ENCODE data around the gene AGT.

DNA sequence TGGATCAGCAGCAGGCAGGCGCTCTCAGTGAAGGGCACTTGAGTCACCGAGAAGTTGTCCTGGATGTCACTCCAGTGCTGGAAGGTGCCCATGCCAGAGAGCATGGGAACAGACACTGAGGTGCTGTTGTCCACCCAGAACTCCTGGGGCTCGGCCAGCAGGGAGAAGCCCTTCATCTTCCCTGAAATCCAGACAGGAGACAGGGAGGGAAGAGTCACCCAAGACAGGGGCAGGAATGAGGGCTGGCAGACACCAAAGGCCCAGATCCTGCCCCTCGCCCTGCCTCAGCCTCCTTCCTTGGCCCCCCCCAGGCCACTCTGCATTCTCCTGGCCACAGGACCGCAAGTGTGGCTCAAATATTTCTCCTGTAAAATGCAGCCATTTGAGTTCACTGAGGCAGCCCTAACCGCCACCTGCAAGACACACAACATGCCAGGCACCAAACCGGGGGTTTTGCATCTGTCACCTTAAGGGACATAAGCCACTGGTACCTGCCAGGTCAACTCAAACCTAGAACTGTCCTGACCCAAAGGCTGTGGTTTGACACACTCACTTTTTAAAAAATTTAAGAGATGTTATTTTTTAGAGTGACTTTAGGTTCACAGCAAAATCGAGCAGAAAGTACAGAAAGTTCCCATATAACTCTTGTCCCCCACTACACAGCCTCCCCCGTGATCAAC lies 7.8 kb downstream of the AGT start:
- no peak for TF ChIP-seq EZH2phosphoT487 (IDR thresholded peaks at IDR 0.05; ENCODE audit: borderline replicate concordance)
- no peak for TF ChIP-seq POLR2A (IDR thresholded peaks at IDR 0.05; ENCODE audit: borderline replicate concordance, extremely low read depth, insufficient read depth, insufficient read length)
- TF ChIP-seq JUND (IDR thresholded peaks at IDR 0.05) = no peak
- no peak for TF ChIP-seq RAD21 (IDR thresholded peaks at IDR 0.05; ENCODE audit: low read depth)
- TF ChIP-seq, protein P1, sequence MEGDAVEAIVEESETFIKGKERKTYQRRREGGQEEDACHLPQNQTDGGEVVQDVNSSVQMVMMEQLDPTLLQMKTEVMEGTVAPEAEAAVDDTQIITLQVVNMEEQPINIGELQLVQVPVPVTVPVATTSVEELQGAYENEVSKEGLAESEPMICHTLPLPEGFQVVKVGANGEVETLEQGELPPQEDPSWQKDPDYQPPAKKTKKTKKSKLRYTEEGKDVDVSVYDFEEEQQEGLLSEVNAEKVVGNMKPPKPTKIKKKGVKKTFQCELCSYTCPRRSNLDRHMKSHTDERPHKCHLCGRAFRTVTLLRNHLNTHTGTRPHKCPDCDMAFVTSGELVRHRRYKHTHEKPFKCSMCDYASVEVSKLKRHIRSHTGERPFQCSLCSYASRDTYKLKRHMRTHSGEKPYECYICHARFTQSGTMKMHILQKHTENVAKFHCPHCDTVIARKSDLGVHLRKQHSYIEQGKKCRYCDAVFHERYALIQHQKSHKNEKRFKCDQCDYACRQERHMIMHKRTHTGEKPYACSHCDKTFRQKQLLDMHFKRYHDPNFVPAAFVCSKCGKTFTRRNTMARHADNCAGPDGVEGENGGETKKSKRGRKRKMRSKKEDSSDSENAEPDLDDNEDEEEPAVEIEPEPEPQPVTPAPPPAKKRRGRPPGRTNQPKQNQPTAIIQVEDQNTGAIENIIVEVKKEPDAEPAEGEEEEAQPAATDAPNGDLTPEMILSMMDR (IDR thresholded peaks at IDR 0.05 in 2 of 3, conservative IDR thresholded peaks at IDR 0.05 in 1 of 3; ENCODE audit: borderline replicate concordance in 1 of 3, insufficient read depth in 1 of 3, low read depth in 2 of 3, low read length in 2 of 3) = no peak
- no peak for TF ChIP-seq SP1 (IDR thresholded peaks at IDR 0.05; ENCODE audit: low read depth)
- TF ChIP-seq, protein P2, sequence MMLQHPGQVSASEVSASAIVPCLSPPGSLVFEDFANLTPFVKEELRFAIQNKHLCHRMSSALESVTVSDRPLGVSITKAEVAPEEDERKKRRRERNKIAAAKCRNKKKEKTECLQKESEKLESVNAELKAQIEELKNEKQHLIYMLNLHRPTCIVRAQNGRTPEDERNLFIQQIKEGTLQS (IDR thresholded peaks at IDR 0.05) = no peak
- TF ChIP-seq CEBPB (IDR thresholded peaks at IDR 0.05; ENCODE audit: low read depth) = no peak
- TF ChIP-seq, protein P3, sequence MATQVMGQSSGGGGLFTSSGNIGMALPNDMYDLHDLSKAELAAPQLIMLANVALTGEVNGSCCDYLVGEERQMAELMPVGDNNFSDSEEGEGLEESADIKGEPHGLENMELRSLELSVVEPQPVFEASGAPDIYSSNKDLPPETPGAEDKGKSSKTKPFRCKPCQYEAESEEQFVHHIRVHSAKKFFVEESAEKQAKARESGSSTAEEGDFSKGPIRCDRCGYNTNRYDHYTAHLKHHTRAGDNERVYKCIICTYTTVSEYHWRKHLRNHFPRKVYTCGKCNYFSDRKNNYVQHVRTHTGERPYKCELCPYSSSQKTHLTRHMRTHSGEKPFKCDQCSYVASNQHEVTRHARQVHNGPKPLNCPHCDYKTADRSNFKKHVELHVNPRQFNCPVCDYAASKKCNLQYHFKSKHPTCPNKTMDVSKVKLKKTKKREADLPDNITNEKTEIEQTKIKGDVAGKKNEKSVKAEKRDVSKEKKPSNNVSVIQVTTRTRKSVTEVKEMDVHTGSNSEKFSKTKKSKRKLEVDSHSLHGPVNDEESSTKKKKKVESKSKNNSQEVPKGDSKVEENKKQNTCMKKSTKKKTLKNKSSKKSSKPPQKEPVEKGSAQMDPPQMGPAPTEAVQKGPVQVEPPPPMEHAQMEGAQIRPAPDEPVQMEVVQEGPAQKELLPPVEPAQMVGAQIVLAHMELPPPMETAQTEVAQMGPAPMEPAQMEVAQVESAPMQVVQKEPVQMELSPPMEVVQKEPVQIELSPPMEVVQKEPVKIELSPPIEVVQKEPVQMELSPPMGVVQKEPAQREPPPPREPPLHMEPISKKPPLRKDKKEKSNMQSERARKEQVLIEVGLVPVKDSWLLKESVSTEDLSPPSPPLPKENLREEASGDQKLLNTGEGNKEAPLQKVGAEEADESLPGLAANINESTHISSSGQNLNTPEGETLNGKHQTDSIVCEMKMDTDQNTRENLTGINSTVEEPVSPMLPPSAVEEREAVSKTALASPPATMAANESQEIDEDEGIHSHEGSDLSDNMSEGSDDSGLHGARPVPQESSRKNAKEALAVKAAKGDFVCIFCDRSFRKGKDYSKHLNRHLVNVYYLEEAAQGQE (IDR thresholded peaks at IDR 0.05; ENCODE audit: low read depth) = no peak
- TF ChIP-seq, protein P4, sequence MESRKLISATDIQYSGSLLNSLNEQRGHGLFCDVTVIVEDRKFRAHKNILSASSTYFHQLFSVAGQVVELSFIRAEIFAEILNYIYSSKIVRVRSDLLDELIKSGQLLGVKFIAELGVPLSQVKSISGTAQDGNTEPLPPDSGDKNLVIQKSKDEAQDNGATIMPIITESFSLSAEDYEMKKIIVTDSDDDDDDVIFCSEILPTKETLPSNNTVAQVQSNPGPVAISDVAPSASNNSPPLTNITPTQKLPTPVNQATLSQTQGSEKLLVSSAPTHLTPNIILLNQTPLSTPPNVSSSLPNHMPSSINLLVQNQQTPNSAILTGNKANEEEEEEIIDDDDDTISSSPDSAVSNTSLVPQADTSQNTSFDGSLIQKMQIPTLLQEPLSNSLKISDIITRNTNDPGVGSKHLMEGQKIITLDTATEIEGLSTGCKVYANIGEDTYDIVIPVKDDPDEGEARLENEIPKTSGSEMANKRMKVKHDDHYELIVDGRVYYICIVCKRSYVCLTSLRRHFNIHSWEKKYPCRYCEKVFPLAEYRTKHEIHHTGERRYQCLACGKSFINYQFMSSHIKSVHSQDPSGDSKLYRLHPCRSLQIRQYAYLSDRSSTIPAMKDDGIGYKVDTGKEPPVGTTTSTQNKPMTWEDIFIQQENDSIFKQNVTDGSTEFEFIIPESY (IDR thresholded peaks at IDR 0.05; ENCODE audit: extremely low read depth, insufficient replicate concordance, low read length) = no peak
